ENCODE results near the gene IMPDH1.

The IMPDH1 gene

GRCh38 chr7:128360359-128360678 is 49.5 kb downstream of the IMPDH1 start:
- no peak for DNase-seq (ENCODE audit: low read depth, low spot score)

DNA sequence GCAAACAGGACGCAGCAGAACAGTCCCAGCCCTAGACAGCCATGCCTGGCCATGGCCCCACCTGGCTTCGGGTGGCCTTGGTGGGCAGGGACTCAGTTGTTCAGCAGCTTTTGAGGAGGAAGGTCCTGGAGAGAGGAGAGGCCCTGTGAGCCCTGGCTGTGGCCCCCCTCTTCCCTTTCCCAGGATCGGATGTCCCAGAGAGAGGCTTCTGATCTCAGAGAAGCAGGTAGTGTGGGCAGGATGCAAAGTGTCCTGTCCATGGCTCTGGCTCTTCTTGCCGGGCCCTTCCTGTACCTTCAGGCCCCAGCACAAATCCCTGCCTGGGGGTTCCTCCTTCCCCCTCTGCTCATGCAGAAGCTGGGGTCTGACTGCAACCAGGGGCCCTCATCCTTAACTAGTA is 49.8 kb downstream of the IMPDH1 start:
- no peak for DNase-seq (ENCODE audit: low read depth, low spot score)

- DNase-seq (ENCODE audit: low read depth, low spot score): no peak
These were observed 50.4 kb downstream of the IMPDH1 start for GRCh38 chr7:128359336-128359735.

DNA sequence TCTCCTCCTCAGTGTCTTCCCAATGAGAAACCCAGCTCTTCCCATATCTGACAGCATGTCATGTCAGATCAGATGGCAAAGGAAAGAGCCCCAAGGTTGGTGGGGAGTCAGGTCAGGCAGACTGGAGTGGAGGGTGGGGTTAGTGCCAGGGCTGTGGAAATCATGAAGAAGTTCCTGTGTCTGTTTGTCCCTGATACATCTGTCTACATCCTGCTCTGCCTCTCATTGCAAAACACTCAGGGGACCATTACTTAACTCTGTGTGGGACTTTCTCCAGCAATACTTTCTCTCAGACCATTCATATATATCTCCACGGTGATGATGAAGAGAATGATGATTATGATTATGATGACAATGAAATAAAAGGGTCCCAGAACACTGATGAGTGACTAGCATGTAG is 51.5 kb downstream of the IMPDH1 start:
- DNase-seq (ENCODE audit: low read depth, low spot score): no peak

- peak; percentile 94 for DNase-seq (ENCODE audit: low read depth, low spot score)
These were observed 52.6 kb downstream of the IMPDH1 start for GRCh38 chr7:128357217-128357613.

DNA sequence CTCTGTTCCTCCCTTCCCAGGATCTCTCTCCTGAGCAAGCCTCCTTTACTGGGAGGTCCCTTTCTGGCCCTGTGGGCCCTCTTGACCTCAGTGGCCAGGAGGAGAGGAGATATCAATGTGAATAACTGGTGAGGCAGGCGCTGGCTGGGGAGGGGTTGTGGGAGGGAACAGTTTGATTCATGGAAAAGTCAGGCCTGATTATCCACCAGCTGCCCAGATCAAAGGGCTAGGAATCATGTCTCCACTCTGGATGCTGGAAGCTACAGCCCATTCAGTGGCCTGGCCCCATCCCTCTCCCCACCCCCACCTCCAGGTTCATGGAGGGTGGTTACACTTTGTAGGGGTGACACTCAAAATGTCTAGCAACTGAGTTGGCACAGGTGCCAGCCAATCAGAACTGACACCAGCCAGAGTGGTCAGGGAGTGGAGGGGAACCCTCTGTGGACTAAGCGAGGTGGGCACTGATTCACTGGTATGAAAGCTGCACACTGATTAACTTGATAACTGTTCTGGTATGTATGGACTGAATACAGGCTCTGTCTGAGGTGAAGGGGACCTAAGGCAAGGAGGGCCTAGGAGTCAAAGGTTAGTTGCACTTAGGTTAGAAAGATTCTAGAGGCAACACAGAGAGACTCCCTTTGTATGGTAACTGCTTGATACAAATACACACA is 53.1 kb downstream of the IMPDH1 start:
- DNase-seq (ENCODE audit: low read depth, low spot score): peak; percentile 58

DNA sequence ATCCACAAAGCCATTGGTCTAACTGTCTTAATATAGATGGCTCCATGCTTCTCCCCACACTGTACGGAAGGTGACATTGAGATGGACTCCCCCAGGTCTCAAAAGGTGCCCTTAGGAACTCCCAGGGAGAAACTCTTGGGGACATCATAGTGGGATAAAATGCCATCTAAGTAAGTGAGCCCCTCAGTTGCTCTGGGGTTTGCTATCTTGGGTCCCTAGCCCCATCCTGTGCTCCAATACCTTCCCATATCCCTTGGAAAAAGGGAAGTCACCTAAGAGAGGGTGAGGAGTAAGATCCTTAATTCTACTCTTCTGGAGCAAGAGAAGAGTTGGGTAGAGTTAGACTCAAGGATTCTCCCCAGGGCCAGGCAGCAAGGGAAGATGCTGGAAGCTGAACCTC is 56.2 kb downstream of the IMPDH1 start:
- DNase-seq (ENCODE audit: low read depth, low spot score): no peak

DNA sequence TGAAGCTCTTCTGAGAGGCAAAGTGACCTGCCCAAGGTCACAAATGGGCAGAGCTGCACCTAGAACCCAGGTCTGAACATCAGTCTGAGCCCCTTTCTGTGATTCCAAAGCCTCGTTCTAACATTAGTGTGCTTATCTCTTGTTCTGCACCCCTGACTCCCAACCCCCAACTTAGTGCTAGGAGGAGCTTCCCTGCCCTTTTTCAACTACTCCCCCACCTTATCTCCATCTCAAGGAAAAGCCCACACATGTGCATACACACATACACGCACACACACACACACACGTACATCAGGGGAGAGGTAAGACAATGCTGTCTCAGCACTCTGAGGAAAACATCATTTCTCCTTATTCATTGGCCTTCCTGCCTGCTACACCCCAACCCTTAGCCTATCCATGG is 56.6 kb downstream of the IMPDH1 start:
- no peak for DNase-seq (ENCODE audit: low read depth, low spot score)

DNA sequence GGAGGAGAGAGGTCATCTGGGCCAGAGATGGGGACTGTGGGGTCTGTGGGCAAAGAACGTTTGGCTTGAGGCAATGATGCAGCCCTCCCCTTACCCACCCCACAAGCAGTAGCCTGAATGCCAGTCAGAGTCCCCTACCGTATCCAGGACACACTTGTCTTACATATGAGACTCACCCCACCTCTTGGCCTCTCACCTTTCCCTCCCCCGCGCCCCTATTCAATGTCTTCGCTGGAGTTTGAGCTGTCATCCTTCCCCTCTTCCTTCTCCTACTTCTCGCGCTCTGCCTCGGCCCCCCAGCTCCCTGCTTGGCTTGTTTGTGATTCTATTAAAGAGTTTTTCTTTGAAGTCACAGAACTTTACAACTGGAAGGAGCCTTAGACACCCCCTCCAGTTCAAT is 57.1 kb downstream of the IMPDH1 start:
- no peak for DNase-seq (ENCODE audit: low read depth, low spot score)

GRCh38 chr7:128352153-128352537 is 57.6 kb downstream of the IMPDH1 start:
- peak; percentile 90 for DNase-seq (ENCODE audit: low read depth, low spot score)

DNA sequence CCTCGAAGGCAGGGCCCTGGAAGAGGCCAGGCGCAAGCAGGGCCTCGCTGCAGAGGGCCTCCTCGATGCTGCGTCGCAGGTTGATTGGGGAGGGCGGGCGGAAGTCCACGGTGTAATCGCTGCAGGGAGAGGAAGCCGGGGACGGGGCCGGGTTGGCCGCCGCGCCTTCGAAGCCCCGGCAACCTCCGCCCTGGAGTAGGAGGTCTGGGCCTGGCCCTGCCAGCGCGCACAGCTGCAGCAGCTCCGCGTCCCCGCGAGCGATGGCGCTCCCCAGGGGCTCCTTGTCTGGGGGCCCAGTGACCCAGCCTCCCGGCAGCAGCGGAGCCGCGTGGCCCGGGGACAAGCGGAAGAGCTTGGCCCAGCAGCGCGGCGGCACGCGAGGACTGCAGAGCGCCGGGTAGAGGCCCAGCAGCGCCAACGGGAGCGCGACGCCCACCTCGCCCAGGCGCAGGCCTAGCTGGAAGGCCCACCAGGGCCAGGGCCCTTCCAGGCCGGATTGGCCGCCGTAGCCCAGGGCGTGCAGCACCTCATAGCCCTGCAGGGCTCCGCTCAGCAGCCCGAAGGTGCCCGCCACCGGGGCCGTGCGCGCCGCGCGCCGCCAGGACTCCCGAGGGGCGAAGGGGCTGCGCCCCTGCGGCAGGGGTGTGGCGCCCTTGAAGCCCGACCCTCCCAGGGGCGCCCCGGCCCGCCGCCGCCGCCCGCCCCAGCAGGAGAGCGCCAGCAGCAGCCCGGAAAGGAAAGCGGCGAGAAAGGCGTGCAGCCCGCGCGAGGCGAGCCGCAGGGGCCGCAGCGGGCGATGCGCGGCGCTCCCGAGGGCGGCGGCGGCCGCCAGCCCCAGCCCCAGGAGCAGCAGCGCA is 58.3 kb downstream of the IMPDH1 start:
- peak; percentile 63 for DNase-seq (ENCODE audit: low read depth, low spot score)

GRCh38 chr7:128350708-128351295 is 59.0 kb downstream of the IMPDH1 start:
- no peak for DNase-seq (ENCODE audit: low read depth, low spot score)

DNA sequence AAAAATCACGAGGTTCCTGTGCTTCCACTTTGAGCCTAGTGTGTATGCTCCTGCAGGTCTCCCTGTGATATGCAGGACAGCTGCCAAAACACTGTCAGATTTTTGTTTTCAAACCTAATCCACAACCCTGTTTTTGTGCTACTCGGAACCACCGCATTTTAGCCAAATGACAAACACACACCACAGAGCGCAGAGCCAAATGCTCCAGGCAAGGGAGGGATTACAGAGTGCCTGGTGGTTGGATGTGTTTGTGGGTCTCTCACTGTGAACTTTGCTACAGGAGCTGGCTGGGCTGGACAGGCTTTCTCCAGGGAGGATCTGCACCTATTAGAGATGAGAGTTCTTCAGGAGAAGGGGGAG is 60.3 kb downstream of the IMPDH1 start:
- peak; percentile 40 for DNase-seq (ENCODE audit: low read depth, low spot score)

DNA sequence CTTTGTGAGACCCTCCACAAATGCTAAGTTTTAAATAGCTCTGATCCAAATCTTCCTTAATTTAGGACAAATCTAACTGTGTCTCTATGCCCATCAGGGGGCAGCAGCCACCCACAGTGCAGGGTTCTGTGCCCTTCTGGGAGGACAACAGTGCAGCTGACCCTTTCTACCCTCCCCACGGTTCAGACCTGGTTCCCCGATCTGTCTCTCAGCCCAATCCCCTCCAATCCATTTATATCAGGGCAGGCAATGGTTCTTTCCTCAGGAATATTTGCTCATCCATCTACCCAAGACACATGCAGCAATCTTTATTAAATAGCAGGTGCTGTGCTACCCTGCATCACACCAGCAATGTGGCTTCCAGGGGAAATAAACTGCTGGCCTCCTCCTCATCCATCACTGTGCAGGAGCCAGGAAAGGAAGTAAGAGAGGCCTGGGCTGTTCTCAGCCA is 62.1 kb downstream of the IMPDH1 start:
- DNase-seq (ENCODE audit: low read depth, low spot score): peak; percentile 39

DNA sequence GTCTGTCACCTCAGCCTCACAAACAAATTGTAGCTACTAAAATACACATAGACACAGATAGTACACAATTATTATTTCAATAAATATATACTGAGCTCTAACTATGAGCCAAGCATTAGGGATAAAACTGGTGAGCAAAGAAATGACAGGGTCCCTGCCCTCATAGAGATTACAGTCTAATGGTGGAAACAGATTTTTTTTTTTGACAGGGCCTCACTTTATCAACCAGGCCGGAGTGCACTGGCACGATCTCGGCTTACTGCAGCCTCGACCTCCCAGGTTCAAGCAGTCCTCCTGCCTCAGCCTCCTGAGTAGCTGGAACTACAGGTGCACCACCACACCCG is 65.4 kb downstream of the IMPDH1 start:
- no peak for DNase-seq (ENCODE audit: low read depth, low spot score)

DNA sequence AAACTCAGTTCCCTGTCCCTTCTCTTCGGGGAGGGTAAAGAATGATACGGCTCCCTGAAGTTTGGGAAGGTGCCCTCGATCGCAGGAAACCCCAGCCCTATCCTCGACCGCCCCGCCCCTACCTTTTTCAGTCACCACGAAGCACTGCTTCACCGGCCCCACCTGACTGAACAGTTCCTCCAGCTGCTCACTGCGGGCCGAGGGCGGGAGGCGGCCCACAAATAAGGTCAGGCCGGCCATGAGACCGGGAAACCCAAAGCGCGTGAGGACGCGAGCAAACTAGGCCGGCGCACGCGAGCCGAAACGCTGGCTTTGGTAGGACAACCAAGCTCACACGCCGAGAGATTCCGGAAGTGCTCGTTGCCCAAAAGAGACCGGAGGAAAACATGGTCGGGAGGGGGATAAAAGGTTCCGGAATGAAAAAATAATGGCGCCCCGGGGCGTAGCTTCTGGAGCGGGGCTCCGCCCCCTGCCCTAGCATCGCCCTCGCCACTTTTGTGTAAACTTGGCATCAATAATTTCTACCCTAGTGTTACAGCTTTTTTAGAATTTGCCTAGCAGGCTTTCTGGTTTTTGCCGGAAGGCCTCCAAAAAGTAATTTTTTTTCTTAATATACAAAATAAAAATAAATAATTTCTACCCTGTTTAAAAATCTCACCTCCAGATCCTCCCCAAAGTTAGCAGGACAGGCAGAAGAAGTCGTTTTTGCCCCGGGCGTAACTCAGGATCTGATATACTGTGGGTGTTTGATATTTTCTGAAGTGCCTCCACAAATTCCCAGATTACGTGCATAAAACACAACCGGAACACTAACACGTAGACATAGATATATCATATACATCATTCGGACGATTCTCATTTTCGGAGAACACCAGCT is 66.0 kb downstream of the IMPDH1 start, which contains the start of gene RBM28:
RBM28 (minus strand) TSS at position 355 of the 877 bp plus-strand sequence; CDS start at position 240, 115 bp downstream.
- peak; percentile 96 for DNase-seq (ENCODE audit: low read depth, low spot score)
